ENCODE data around the gene PBX1.

PBX1 gene

DNA sequence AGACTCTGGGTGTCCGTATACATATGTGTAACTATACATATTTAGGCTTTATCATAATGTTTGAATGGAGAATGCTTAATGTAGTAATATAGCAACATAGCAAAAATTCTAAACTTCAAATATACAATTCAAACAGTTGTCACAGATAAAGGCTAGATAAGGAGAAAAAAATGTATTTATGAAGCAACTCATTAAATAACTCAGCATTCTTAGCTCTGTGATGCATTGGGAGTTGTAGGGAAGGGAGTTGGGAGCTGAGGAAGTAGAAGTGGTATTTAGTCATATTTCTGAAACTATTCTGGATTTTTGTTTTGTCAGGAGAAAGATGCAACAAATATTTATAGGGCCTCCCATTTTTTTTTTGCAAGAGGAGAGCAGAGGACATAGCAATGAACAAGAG is 197.8 kb downstream of the PBX1 start:
- no peak for DNase-seq (ENCODE audit: low spot score)

- no peak for DNase-seq (ENCODE audit: low spot score)
Measured at GRCh38 chr1:164757625-164758024, 198.6 kb downstream of the PBX1 start.

GRCh38 chr1:164759144-164759920 is 200.3 kb downstream of the PBX1 start:
- no peak for DNase-seq (ENCODE audit: low spot score)

- no peak for DNase-seq (ENCODE audit: low spot score)
Measured at GRCh38 chr1:164759979-164760469, 201.0 kb downstream of the PBX1 start.

- DNase-seq (ENCODE audit: low spot score), result no peak
Measured at GRCh38 chr1:164760569-164760968, 201.6 kb downstream of the PBX1 start.

- no peak for DNase-seq (ENCODE audit: low spot score)
Measured at GRCh38 chr1:164761009-164761408, 202.0 kb downstream of the PBX1 start.

- DNase-seq (ENCODE audit: low spot score), result no peak
Measured at GRCh38 chr1:164763098-164763497, 204.1 kb downstream of the PBX1 start.

DNA sequence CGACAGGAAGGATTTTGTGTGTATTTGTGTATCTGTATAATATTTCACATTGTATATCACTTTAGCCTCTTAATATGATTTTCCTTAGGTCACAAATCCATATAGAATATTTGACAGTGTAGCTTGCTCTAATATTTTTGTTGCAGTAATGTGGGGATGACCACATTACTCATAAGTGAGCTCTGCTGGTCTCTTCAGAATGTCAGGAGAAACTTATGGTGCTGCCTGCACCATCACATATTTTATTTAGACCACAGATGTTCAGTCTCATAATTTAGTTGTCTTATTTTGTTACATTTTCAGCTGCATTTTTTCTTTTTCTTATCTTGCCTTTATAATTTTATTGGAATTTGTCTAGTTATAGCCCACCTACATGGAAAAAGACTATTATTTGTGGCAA is 205.3 kb downstream of the PBX1 start:
- DNase-seq (ENCODE audit: low spot score), result no peak

- DNase-seq (ENCODE audit: low spot score), result no peak
Measured at GRCh38 chr1:164765557-164765956, 206.6 kb downstream of the PBX1 start.

- no peak for DNase-seq (ENCODE audit: low spot score)
Measured at GRCh38 chr1:164765992-164766720, 207.2 kb downstream of the PBX1 start.

- DNase-seq (ENCODE audit: low spot score), result no peak
Measured at GRCh38 chr1:164767752-164768402, 208.9 kb downstream of the PBX1 start.

DNA sequence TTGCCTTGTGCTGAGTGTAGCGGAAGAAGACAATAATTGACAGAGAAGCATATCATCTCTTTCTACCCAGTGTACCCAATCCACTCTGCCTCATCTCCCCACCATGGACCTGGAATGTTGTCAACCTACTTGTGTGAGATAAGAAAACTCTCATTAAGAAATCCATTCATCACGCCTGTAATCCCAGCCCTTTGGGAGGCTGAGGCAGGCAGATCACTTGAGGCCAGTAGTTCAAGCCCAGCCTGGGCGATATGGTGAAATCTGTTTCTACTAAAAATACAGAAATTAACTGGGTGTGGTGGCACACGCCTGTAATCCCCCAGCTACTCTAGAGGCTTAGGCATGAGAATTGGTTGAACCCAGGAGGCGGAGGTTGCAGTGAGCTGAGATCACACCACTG is 209.6 kb downstream of the PBX1 start:
- no peak for DNase-seq (ENCODE audit: low spot score)

DNA sequence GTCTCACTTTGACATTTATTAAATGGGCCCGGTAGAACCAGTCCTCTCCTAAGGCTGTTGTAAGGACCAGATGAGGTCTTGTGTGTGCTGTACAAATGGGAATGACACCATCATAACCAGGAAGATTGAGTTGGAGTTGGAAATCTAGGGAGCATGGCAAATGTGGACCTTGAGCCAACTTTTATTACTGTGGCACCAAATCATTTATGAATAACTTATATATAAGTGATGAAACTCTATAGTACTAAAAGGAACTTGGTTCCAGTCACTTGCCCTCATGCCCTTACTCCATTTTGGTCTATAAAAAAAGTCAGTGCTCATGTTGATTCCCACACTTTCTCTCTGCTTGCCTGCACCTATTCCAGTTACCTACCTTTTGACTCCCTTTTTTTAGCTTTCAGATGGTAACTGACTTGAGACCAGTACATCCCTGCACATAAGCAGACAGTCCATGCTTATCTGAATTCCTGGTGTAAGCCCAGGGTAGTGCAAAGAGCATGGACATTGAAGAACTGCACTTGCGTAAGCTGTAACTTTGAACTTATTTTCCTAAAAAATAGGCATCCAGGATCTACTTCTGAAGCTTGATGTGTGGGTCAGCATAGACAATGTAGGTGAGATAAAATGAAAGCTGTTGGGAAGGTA is 210.6 kb downstream of the PBX1 start:
- no peak for DNase-seq (ENCODE audit: low spot score)

- no peak for DNase-seq (ENCODE audit: low spot score)
Measured at GRCh38 chr1:164770131-164770529, 211.1 kb downstream of the PBX1 start.

DNA sequence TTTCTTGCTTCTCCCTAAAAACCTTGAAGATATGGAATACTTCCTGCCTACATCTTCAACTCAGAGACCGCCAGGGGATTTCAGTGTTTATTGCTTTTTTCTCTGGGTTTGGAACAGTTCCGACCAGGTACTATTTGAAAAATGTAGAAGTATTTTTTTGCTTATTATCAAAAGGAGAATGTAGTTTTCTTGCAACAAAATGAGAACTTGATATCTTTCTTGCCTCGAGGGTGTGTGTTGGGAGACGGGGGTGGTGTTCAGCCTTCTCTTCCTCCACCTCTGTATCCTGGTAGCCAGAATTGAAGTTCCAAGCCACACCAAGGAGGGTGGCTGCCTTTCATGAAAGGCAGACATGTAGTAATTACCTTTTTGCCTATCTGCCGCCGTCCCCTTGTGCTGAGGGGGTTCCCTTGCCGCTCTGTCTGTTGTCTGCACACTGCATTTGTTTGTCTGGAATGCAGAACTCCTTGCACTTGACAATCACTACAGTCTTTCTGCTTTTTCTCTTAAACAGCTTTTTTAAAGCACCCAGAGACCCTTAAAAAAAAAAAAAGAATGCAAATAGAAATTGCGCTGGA is 212.1 kb downstream of the PBX1 start:
- no peak for DNase-seq (ENCODE audit: low spot score)

GRCh38 chr1:164771619-164772361 is 212.8 kb downstream of the PBX1 start:
- no peak for DNase-seq (ENCODE audit: low spot score)

- DNase-seq (ENCODE audit: low spot score), result no peak
Measured at GRCh38 chr1:164772635-164773034, 213.7 kb downstream of the PBX1 start.

DNA sequence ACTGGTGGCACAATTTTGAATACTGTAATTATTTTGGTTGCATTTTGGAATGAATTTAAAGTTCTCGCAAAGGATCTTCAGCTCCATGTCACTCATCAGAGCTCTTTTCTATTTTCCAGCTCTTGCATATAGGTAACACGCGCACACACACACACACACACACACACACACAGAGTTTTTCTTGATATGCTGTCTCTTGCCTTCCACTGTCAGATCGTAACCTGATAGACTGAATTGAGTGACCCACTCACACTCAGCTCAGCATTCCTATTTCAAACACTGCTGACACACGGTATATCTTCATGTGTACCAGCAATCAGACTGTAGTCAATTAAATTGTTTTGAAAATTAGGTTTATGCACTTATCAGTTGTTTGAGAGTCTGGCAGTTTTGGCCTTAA is 214.1 kb downstream of the PBX1 start:
- no peak for DNase-seq (ENCODE audit: low spot score)

DNA sequence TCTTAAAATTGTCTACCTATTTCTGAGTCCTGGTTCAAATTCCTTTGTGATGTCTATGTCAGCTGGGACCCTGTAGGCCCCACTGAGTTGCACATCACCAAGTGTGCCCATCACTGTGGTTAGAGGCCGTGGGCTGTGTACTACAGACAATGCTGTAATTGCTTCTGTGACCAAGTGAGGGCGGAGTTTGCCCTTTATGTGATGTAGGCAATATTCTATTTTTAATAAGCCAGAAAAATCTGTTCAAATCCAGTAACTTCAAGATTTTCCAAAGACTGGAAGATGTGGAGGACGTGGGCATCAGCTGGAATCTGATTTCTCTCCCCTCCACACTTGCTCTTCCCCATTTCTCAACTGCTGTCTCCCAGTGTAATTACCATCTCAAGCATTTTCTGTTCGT is 215.4 kb downstream of the PBX1 start:
- no peak for DNase-seq (ENCODE audit: low spot score)

DNA sequence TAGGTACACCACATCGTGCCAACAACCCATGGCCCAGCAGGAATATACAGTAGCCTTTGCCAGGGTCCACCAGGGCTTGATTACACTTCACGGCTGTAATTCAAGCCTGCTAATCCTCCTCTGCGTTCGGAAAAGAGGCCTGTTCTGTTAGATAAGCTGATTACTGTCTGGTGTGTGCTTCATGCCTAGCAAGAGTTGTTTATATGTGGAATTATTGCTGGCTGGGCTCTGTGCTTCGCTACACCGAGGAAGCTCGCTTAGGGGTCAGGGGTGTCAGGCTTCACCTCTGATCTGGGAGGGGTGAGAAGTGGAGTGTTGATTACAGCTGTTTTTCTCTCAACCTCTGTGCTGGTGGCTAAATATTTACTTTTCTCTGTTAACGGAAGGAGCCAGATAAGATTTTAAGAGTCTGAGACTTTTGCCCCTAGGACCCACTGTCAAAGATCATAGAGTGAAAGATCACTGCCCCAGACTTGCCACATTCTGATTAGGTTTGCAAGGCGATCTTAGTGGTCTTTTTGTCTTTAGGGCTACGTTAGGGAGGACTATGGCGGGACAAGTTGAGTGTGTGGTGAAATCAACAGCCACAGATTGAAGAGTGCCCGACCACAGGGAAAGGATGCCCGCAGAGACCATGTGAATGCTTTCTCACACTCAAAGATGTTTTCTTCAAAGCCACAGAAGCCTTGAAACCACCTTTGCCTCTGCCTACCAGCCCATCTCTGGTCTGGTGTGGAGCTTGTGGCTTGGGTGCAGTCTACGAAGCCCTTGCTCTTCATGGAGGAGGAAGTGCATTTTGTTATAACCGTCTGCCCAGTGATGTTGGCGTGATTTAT is 216.1 kb downstream of the PBX1 start:
- DNase-seq (ENCODE audit: low spot score), result no peak
